Left ventricle myocardium inferior (tissue), 1 donor: ENCODE measurements around the gene PSMA5. TPM values are rescaled to one million over a fixed set of nuclear protein-coding genes. Genes with fewer than 3 reads are reported as not detected.

Experiments
- DNase-seq: peaks from one replicate; pipeline ENCODE4 v3.0.0-alpha.2; 2020
- H3K27ac ChIP-seq: fragments of 200-600 bp; replicated peaks from 2 replicates; pipeline ENCODE4 v1.8.0; 2021
- H3K27me3 ChIP-seq: fragments of 200-600 bp; 2 replicates; pipeline ENCODE4 v1.8.0; 2021; ENCODE audit warnings: low read depth
- H3K36me3 ChIP-seq: fragments of 200-600 bp; 2 replicates; pipeline ENCODE4 v1.8.0; 2021
- H3K4me1 ChIP-seq: fragments of 200-600 bp; 2 replicates; pipeline ENCODE4 v1.8.0; 2021
- H3K4me3 ChIP-seq: fragments of 200-600 bp; 2 replicates; pipeline ENCODE4 v1.8.0; 2021; ENCODE audit warnings: mild to moderate bottlenecking, moderate library complexity
- H3K9me3 ChIP-seq: fragments of 200-600 bp; replicated peaks from 2 replicates; pipeline ENCODE4 v1.8.0; 2021
- CTCF ChIP-seq: fragments of 200-600 bp; IDR thresholded peaks from 2 replicates; pipeline ENCODE4 v1.8.0; 2021; ENCODE audit warnings: antibody characterized with exemption, mild to moderate bottlenecking, borderline replicate concordance
- intact Hi-C: fragments of 100-400 bp; cut with micrococcal nuclease; formaldehyde crosslinking; loops from one replicate; pipeline ENCODE4 v1.11.0; 2022
- total RNA-seq: library from RNA; stranded (reverse); fragmentation: NEBNext Ultra II Directional; extraction: Animal tissue kit (Norgen Biotek cat#: 25700); gene quantifications from one replicate; pipeline ENCODE4 v1.2.1, GENCODE V29; 2021
- donor health status: DM: no; HTN: yes; CAD: no; lungs with severe emphysema.

Gene PSMA5
- total RNA-seq, 1 donor from 2014 or later: 49.9 TPM

- no peak for TF ChIP-seq CTCF
- peaks cover 14% of the 10 kb centered on the region for H3K36me3 ChIP-seq
- no peaks in the 10 kb centered on the region for H3K9me3 ChIP-seq
- DNase-seq: no peak
- intact Hi-C loops: no loop called here
- peak overlapping the region; percentile 16 for H3K4me3 ChIP-seq
- H3K4me1 ChIP-seq: peaks cover 55% of the 10 kb centered on the region
- H3K27me3 ChIP-seq: no peaks in the 10 kb centered on the region
- peak overlapping the region; percentile 75 for H3K27ac ChIP-seq
Measured at GRCh38 chr1:109370712-109371340, 55.4 kb downstream of the PSMA5 start.

- H3K9me3 ChIP-seq: no peaks in the 10 kb centered on the region
- no peaks in the 10 kb centered on the region for H3K27me3 ChIP-seq
- intact Hi-C loops: no loop called here
- DNase-seq: no peak
- H3K4me1 ChIP-seq: peaks cover 71% of the 10 kb centered on the region
- H3K4me3 ChIP-seq: no peak overlapping the region
- peaks cover 18% of the 10 kb centered on the region for H3K36me3 ChIP-seq
- peak overlapping the region; percentile 75 for H3K27ac ChIP-seq
- no peak for TF ChIP-seq CTCF
Measured at GRCh38 chr1:109369167-109369746, 57.0 kb downstream of the PSMA5 start.

- TF ChIP-seq CTCF: no peak
- H3K4me3 ChIP-seq: no peak overlapping the region
- no peak for DNase-seq
- peak overlapping the region; percentile 75 for H3K27ac ChIP-seq
- intact Hi-C loops: no loop called here
- H3K36me3 ChIP-seq: peaks cover 18% of the 10 kb centered on the region
- no peaks in the 10 kb centered on the region for H3K27me3 ChIP-seq
- peaks cover 68% of the 10 kb centered on the region for H3K4me1 ChIP-seq
- H3K9me3 ChIP-seq: no peaks in the 10 kb centered on the region
Measured at GRCh38 chr1:109368464-109368863, 57.8 kb downstream of the PSMA5 start.

- intact Hi-C loops: no loop called here
Measured at GRCh38 chr1:109367626-109368025, 58.6 kb downstream of the PSMA5 start.

GRCh38 chr1:109365642-109366204 is 60.5 kb downstream of the PSMA5 start:
- H3K36me3 ChIP-seq: peaks cover 18% of the 10 kb centered on the region

More at GRCh38 chr1:109367626-109368025, 58.6 kb downstream of the PSMA5 start:
- DNase-seq: no peak
- Histone ChIP-seq H3K27me3 (no peaks in the 10 kb centered on the region), H3K4me3 (no peak overlapping the region), H3K4me1 (peaks cover 61% of the 10 kb centered on the region), H3K36me3 (peaks cover 18% of the 10 kb centered on the region), H3K9me3 (no peaks in the 10 kb centered on the region), H3K27ac (no peak overlapping the region)
- no peak for TF ChIP-seq CTCF

More at GRCh38 chr1:109365642-109366204, 60.5 kb downstream of the PSMA5 start:
- Histone ChIP-seq H3K27me3 (no peaks in the 10 kb centered on the region), H3K9me3 (no peaks in the 10 kb centered on the region), H3K4me3 (no peak overlapping the region), H3K4me1 (peaks cover 56% of the 10 kb centered on the region), H3K27ac (no peak overlapping the region)
- DNase-seq: no peak
- no peak for TF ChIP-seq CTCF
- intact Hi-C loops: no loop called here
